ENCODE data around the gene ARHGAP30.

ARHGAP30 gene

DNA sequence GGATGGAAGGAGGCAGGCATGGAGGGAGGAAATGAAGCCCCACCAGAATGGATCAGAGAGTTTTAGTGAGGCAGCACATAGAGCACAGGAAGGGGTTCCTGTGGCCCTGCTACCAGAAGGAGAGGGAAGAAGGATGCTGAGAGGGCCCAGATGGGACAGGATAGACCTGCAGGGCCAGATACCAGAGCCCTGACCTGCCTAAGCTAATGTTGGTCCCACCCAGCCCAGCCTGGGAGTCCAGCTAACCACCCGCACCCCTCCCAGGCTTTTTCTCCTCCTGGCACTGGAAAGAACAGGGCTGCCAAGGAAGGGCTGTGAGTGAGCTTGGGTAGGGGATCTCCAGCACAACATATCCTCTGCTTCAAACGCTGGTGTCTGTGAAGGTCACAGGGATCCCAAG lies 12.8 kb upstream of the ARHGAP30 start:
- H3K36me3 ChIP-seq (ENCODE audit: control insufficient read depth, insufficient read depth, low read length) = no peaks in the 10 kb centered on the region
- no peaks in the 10 kb centered on the region for H3K9me3 ChIP-seq (ENCODE audit: control insufficient read depth, low read length)
- H3K4me3 ChIP-seq (ENCODE audit: insufficient read depth, low read depth, low read length, poor library complexity, severe bottlenecking) = no peak overlapping the region
- H3K4me1 ChIP-seq (ENCODE audit: control insufficient read depth, insufficient read depth, low read length, poor library complexity, severe bottlenecking) = no peaks in the 10 kb centered on the region
- no peaks in the 10 kb centered on the region for H3K27me3 ChIP-seq (replicated peaks; ENCODE audit: control insufficient read depth, insufficient read depth, low read length, poor library complexity, severe bottlenecking)
- H3K27ac ChIP-seq (ENCODE audit: insufficient read depth, low read length, poor library complexity, severe bottlenecking) = no peak overlapping the region
- DNase-seq = no peak

DNA sequence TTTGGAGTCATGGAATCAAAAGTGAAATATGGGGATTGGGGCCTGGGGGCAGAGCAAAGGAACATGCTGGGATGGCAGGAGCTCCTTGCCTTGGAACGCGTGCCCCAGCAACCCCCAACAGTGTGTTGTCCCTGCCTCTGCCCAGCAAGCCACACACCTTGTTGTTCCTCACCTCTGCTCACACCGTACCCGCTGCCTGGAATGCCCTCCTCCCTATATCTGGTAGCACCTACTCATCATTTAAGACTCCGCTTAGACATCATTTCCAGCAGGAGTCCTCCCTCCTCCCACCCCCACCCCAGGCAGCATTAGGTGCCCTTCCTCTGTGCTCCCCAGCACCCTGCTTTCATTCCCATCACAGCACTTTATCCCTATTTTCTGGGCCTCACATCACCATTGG lies 11.8 kb upstream of the ARHGAP30 start:
- Histone ChIP-seq H3K4me1 (ENCODE audit: control insufficient read depth, insufficient read depth, low read length, poor library complexity, severe bottlenecking) (no peaks in the 10 kb centered on the region), H3K36me3 (ENCODE audit: control insufficient read depth, insufficient read depth, low read length) (no peaks in the 10 kb centered on the region), H3K4me3 (ENCODE audit: insufficient read depth, low read depth, low read length, poor library complexity, severe bottlenecking) (no peak overlapping the region), H3K27me3 (replicated peaks; ENCODE audit: control insufficient read depth, insufficient read depth, low read length, poor library complexity, severe bottlenecking) (no peaks in the 10 kb centered on the region), H3K27ac (ENCODE audit: insufficient read depth, low read length, poor library complexity, severe bottlenecking) (no peak overlapping the region), H3K9me3 (ENCODE audit: control insufficient read depth, low read length) (no peaks in the 10 kb centered on the region)
- DNase-seq = no peak

DNA sequence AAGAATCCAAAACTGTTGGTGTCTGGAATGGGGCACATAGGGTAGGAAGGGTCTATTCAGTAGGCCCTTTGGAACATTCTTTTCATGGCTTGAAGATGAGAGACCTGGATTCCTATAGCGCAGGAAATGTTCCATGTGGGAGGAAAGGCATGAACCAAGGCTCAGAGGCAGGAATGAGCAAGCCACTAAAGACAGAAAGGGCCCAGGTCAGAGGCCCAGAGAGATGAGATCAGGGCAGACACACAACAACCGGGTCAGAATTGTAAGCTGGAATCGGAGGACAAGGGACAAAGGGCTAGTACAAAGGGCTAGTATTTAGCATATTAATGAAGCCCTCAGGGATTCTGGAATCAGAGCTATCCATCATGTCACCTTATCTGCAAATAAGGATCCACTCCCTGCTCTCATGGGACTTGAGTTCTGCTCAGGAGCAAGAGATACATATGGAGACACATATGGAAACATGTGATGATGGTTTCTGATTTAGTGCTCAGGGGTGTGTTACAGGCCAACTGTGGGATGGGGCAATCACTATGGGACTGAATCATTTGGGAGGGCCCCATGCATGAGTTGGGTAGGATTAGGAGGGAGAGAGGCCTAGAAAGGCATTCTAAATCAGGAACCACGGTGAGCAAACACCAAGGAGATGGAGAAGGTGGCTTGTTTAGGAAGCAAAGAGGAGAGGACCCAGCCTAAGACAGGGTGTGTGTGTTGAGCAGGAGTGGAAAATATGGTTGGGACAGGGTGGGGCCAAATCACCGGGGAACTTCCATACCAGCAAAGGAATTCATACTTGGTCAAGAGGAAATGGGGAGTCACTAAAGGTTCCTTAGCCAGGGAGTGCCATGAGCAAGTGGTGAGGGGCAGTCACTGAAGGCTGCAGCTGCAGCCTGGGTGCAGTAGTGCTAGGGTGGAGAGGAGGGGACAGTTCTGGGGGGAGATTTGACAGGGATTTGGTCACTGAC lies 11.0 kb upstream of the ARHGAP30 start:
- Histone ChIP-seq H3K27ac (ENCODE audit: insufficient read depth, low read length, poor library complexity, severe bottlenecking) (no peak overlapping the region), H3K27me3 (replicated peaks; ENCODE audit: control insufficient read depth, insufficient read depth, low read length, poor library complexity, severe bottlenecking) (no peaks in the 10 kb centered on the region), H3K4me1 (ENCODE audit: control insufficient read depth, insufficient read depth, low read length, poor library complexity, severe bottlenecking) (no peaks in the 10 kb centered on the region), H3K36me3 (ENCODE audit: control insufficient read depth, insufficient read depth, low read length) (no peaks in the 10 kb centered on the region), H3K9me3 (ENCODE audit: control insufficient read depth, low read length) (no peaks in the 10 kb centered on the region), H3K4me3 (ENCODE audit: insufficient read depth, low read depth, low read length, poor library complexity, severe bottlenecking) (no peak overlapping the region)
- no peak for DNase-seq

DNA sequence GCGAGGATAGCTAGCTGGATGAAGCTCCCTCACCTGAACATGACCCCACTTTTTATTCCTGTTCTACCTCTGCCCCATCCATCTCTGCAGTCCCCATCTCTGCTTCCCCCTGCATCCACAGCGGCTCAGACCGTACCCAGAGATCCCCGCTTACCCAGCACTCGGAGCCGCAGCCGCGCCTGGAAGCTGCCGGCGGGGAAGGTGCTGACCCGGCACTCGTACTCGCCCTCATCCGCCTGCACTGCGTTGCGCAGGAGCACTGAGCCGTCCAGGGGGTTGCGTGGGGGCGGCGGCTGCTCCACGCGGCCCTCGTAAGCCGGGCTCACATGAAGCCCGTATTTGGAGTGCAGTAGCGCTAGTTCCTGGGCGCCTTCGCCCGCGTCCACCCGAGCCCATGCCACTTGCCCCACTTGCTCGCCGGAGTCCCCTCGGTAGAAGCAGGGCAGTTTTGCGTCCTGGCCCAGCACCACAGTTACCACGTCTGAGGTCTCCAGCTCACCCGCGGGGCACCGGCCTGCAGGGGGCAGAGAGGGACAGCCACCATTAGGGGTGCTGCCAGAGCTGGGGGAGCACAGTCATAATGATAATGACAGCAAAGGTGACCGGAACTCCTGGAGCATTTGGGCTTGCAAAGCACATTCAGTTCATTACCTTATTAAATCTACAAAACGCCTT lies 9.9 kb upstream of the ARHGAP30 start:
- Histone ChIP-seq H3K4me1 (ENCODE audit: control insufficient read depth, insufficient read depth, low read length, poor library complexity, severe bottlenecking) (no peaks in the 10 kb centered on the region), H3K9me3 (ENCODE audit: control insufficient read depth, low read length) (no peaks in the 10 kb centered on the region), H3K27ac (ENCODE audit: insufficient read depth, low read length, poor library complexity, severe bottlenecking) (no peak overlapping the region), H3K27me3 (replicated peaks; ENCODE audit: control insufficient read depth, insufficient read depth, low read length, poor library complexity, severe bottlenecking) (no peaks in the 10 kb centered on the region), H3K4me3 (ENCODE audit: insufficient read depth, low read depth, low read length, poor library complexity, severe bottlenecking) (no peak overlapping the region), H3K36me3 (ENCODE audit: control insufficient read depth, insufficient read depth, low read length) (no peaks in the 10 kb centered on the region)
- DNase-seq = no peak

DNA sequence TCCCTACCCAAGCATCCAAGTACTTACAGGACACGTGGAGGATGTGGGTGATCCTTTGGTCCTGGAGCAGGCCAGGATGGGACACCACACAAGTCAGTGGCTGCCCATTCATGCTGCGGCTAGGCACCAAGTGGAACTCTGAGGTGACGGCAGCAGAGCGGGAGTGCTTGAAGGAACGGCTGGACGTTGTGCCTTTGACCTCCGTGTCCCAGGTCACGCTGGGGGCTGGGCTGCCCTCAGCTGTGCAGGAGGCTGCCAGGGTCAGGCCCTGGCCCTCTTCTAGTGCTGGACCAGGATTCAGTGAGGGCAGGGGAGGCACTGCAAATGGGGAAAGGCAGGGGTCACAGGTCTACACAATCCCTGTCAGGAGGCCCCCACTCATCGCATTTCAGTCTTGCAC lies 7.7 kb upstream of the ARHGAP30 start:
- H3K27ac ChIP-seq (ENCODE audit: insufficient read depth, low read length, poor library complexity, severe bottlenecking) = no peak overlapping the region
- no peaks in the 10 kb centered on the region for H3K36me3 ChIP-seq (ENCODE audit: control insufficient read depth, insufficient read depth, low read length)
- no peak overlapping the region for H3K4me3 ChIP-seq (ENCODE audit: insufficient read depth, low read depth, low read length, poor library complexity, severe bottlenecking)
- H3K27me3 ChIP-seq (replicated peaks; ENCODE audit: control insufficient read depth, insufficient read depth, low read length, poor library complexity, severe bottlenecking) = no peaks in the 10 kb centered on the region
- DNase-seq = no peak
- H3K4me1 ChIP-seq (ENCODE audit: control insufficient read depth, insufficient read depth, low read length, poor library complexity, severe bottlenecking) = no peaks in the 10 kb centered on the region
- no peaks in the 10 kb centered on the region for H3K9me3 ChIP-seq (ENCODE audit: control insufficient read depth, low read length)

DNA sequence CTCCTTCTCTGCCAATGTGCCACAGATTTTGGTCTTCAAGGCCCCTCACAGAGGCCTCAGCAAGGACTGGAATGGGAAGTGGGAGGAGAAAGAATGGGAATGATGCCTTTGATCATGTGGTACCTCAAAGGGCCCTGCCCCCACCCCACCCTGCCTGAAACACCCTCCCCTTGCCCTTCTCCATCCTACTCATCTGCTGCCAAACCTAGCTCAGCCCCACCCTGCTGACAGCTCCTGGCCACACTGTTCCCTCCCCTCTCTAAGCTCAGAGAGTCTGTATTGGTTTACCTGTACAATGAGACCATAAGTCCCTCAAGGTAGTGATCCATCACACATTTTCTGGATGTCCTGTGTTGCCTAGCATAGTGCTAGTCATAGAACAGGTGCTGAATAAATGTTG lies 6.7 kb upstream of the ARHGAP30 start:
- Histone ChIP-seq H3K4me3 (ENCODE audit: insufficient read depth, low read depth, low read length, poor library complexity, severe bottlenecking) (no peak overlapping the region), H3K27ac (ENCODE audit: insufficient read depth, low read length, poor library complexity, severe bottlenecking) (no peak overlapping the region), H3K9me3 (ENCODE audit: control insufficient read depth, low read length) (no peaks in the 10 kb centered on the region), H3K4me1 (ENCODE audit: control insufficient read depth, insufficient read depth, low read length, poor library complexity, severe bottlenecking) (peaks cover 5% of the 10 kb centered on the region), H3K27me3 (replicated peaks; ENCODE audit: control insufficient read depth, insufficient read depth, low read length, poor library complexity, severe bottlenecking) (no peaks in the 10 kb centered on the region), H3K36me3 (ENCODE audit: control insufficient read depth, insufficient read depth, low read length) (no peaks in the 10 kb centered on the region)
- DNase-seq = no peak

DNA sequence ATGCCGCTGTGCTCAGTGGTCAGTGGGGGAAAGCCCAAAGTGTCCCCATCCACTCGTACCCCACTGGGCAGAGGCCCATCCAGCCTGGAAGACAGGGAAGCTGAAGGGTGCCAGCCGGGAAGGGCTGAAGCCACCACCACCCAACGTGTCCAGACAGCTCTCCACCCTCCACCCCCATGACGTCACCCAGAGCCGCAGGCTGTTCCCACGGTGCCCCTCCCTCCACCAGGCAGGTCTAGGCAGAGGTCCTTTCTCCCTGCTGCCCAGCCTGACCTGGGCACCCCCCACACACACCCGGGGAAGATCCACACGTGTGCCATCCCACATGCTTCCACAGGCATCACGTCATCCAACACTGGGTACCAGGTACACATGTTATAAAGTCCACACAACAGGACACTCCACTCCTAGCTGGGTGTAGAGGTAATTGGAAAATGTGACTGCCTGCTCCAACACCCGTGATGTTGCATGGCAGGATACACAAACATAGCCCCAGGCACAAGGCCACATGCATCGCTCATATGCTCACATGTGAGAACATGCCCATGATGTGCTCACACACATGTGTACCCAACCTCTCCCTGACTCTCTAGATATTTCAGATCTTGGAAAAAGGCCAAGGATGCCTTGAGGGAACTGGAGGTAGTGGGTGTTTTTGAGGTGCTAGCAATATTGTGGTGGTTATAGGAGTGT lies 5.1 kb upstream of the ARHGAP30 start:
- Histone ChIP-seq H3K27me3 (replicated peaks; ENCODE audit: control insufficient read depth, insufficient read depth, low read length, poor library complexity, severe bottlenecking) (no peaks in the 10 kb centered on the region), H3K27ac (ENCODE audit: insufficient read depth, low read length, poor library complexity, severe bottlenecking) (no peak overlapping the region), H3K4me1 (ENCODE audit: control insufficient read depth, insufficient read depth, low read length, poor library complexity, severe bottlenecking) (peaks cover 15% of the 10 kb centered on the region), H3K9me3 (ENCODE audit: control insufficient read depth, low read length) (no peaks in the 10 kb centered on the region), H3K36me3 (ENCODE audit: control insufficient read depth, insufficient read depth, low read length) (no peaks in the 10 kb centered on the region), H3K4me3 (ENCODE audit: insufficient read depth, low read depth, low read length, poor library complexity, severe bottlenecking) (no peak overlapping the region)
- no peak for DNase-seq

DNA sequence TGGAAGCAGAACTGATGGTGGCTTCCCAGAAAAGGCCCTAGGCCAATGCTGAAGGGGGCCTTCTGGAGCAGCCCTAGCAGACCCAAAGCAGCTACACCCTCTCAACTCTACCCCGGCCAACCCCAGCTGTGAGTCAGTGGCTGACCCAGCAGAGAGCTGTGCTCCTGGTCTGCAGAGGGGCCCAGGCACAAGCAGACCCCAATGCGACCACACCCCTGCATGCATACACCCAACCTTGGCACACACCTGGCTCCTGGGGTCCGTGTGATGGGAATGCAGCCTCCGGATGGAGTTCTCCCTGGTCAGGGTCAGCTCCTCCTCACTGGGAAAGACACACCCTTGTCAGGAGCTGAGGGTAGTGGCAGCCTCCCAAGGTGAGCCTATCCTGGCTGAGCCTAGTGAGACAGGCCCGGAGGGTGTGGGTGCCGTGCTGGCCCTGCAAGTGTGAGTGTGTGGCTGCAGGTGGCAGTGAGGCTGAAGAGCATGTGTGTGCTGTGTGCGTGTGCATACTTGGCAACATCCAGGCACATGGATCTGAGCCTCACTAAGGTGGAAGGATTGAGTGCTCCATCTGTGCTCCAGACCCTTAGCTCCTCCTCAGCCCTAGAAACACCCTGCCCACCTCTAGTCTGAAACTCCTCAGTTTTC lies 3.9 kb upstream of the ARHGAP30 start:
- H3K4me3 ChIP-seq (ENCODE audit: insufficient read depth, low read depth, low read length, poor library complexity, severe bottlenecking) = no peak overlapping the region
- no peak for DNase-seq
- H3K27me3 ChIP-seq (replicated peaks; ENCODE audit: control insufficient read depth, insufficient read depth, low read length, poor library complexity, severe bottlenecking) = no peaks in the 10 kb centered on the region
- H3K4me1 ChIP-seq (ENCODE audit: control insufficient read depth, insufficient read depth, low read length, poor library complexity, severe bottlenecking) = peaks cover 18% of the 10 kb centered on the region
- H3K27ac ChIP-seq (ENCODE audit: insufficient read depth, low read length, poor library complexity, severe bottlenecking) = no peak overlapping the region
- no peaks in the 10 kb centered on the region for H3K36me3 ChIP-seq (ENCODE audit: control insufficient read depth, insufficient read depth, low read length)
- H3K9me3 ChIP-seq (ENCODE audit: control insufficient read depth, low read length) = no peaks in the 10 kb centered on the region

DNA sequence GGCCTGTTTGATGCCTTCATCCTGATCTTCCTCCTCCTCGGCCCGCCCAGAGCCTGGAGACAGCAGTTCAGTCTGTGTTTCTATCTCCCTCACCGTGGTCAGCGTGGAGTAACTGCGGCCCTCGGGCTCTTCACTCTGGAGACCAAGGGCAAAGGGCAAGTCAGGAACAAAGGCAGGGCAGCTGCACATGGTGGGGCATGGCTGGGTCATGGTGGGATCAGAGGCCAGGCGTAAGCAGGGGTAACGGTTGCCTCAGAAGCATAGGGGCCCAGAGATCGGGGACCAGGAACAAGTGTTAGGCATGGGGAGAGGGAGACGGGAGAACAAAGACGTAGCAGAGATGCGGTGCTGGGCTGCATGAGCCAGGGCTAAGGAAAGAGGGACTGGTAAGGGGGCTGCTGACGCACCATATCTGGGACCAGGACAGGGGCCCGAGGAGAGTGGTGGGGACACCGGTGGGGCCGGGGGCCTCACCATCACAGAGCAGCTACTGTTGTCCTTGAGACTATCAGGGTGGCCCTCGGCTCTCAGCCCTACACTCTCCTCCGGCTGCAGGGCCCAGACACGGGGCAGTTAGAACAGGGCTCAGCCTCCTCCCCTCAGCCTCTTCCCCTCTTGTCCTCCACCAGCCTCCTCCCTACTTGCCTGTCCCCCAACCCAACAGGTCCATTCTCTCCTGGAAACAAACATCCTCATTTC lies 3.2 kb upstream of the ARHGAP30 start:
- H3K36me3 ChIP-seq (ENCODE audit: control insufficient read depth, insufficient read depth, low read length) = no peaks in the 10 kb centered on the region
- no peaks in the 10 kb centered on the region for H3K9me3 ChIP-seq (ENCODE audit: control insufficient read depth, low read length)
- H3K27me3 ChIP-seq (replicated peaks; ENCODE audit: control insufficient read depth, insufficient read depth, low read length, poor library complexity, severe bottlenecking) = no peaks in the 10 kb centered on the region
- no peak overlapping the region for H3K4me3 ChIP-seq (ENCODE audit: insufficient read depth, low read depth, low read length, poor library complexity, severe bottlenecking)
- no peak for DNase-seq
- H3K4me1 ChIP-seq (ENCODE audit: control insufficient read depth, insufficient read depth, low read length, poor library complexity, severe bottlenecking) = peaks cover 22% of the 10 kb centered on the region
- H3K27ac ChIP-seq (ENCODE audit: insufficient read depth, low read length, poor library complexity, severe bottlenecking) = no peak overlapping the region
